GM23248 (cell line): ENCODE results near the gene STOM. TPM values are rescaled to one million over a fixed set of nuclear protein-coding genes. Genes with fewer than 3 reads are reported as not detected.

ENCODE experiments used
- DNase-seq: peaks from one replicate; pipeline ENCODE4 v3.0.0-alpha.2; 2015
- H2AFZ ChIP-seq: fragments of 200-600 bp; sonication (generic); 2 replicates; pipeline ENCODE4 v1.6.1; 2016; ENCODE audit warnings: antibody characterized with exemption
- H3F3A ChIP-seq: fragments of 200-600 bp; sonication (generic); 2 replicates; pipeline ENCODE4 v1.6.1; 2016; ENCODE audit warnings: mild to moderate bottlenecking, antibody characterized with exemption, mixed run types; ENCODE audit not compliant: insufficient read depth
- H3K27ac ChIP-seq: fragments of 200-600 bp; sonication (generic); 2 replicates; pipeline ENCODE4 v1.5.1; 2016; ENCODE audit warnings: mild to moderate bottlenecking
- H3K27me3 ChIP-seq: fragments of 200-600 bp; sonication (generic); replicated peaks from 2 replicates; pipeline ENCODE4 v1.6.1; 2016; ENCODE audit warnings: mild to moderate bottlenecking; ENCODE audit not compliant: insufficient read depth
- H3K36me3 ChIP-seq: fragments of 200-600 bp; sonication (generic); 2 replicates; pipeline ENCODE4 v1.6.1; 2016; ENCODE audit warnings: low read depth, mild to moderate bottlenecking
- H3K4me1 ChIP-seq: fragments of 200-600 bp; sonication (generic); 2 replicates; pipeline ENCODE4 v1.6.1; 2016; ENCODE audit warnings: mild to moderate bottlenecking; ENCODE audit not compliant: insufficient read depth
- H3K4me2 ChIP-seq: fragments of 200-600 bp; sonication (generic); one replicate; pipeline ENCODE4 v1.6.1; 2016; ENCODE audit warnings: mild to moderate bottlenecking; ENCODE audit not compliant: unreplicated experiment
- H3K4me3 ChIP-seq: fragments of 200-600 bp; sonication (generic); 2 replicates; pipeline ENCODE4 v1.5.1; 2016; ENCODE audit warnings: mild to moderate bottlenecking
- H3K79me2 ChIP-seq: fragments of 200-600 bp; sonication (generic); 2 replicates; pipeline ENCODE4 v1.6.1; 2016; ENCODE audit warnings: mild to moderate bottlenecking; ENCODE audit not compliant: insufficient read depth
- H3K9ac ChIP-seq: fragments of 200-600 bp; sonication (generic); 2 replicates; pipeline ENCODE4 v1.6.1; 2016; ENCODE audit warnings: mild to moderate bottlenecking
- H3K9me2 ChIP-seq: fragments of 200-600 bp; sonication (generic); 2 replicates; pipeline ENCODE4 v1.6.1; 2016; ENCODE audit warnings: mixed run types, mild to moderate bottlenecking, moderate library complexity; ENCODE audit not compliant: insufficient read depth
- H3K9me3 ChIP-seq: fragments of 200-600 bp; sonication (generic); one replicate; pipeline ENCODE4 v1.6.1; 2017; ENCODE audit warnings: low read depth
- H4K20me1 ChIP-seq: fragments of 200-600 bp; sonication (generic); 2 replicates; pipeline ENCODE4 v1.6.0; 2016; ENCODE audit not compliant: insufficient read depth
- EZH2 ChIP-seq: fragments of 200-600 bp; sonication (generic); IDR thresholded peaks from 2 replicates; pipeline ENCODE4 v1.6.1; 2018; ENCODE audit warnings: antibody characterized with exemption, mild to moderate bottlenecking; ENCODE audit not compliant: insufficient read depth, poor library complexity, severe bottlenecking
- EZH2phosphoT487 ChIP-seq: fragments of 200-600 bp; sonication (generic); IDR thresholded peaks from 2 replicates; pipeline ENCODE4 v1.6.1; 2018; ENCODE audit warnings: antibody characterized with exemption, moderate library complexity, mild to moderate bottlenecking, low read depth; ENCODE audit not compliant: insufficient read depth
- WGBS, 2 experiments: methylation state at CpG; one replicate each; pipeline ENCODE4 v1.1.6; 2015 to 2017; ENCODE audit warnings: low lambda C conversion rate in 2 of 2, low coverage in 1 of 2; ENCODE audit errors: missing lambda C conversion rate in 2 of 2; 5-methylcytosine and 5-hydroxymethylcytosine counted together
- in situ Hi-C: fragments of 300-500 bp; cut with MboI; formaldehyde crosslinking; loops from 2 replicates; pipeline ENCODE4 v1.15.0; 2020
- polyA plus RNA-seq: library from polyadenylated mRNA; unstranded; fragments of >200 nt; fragmentation: Nextera tagmentation; extraction: Ambion mirVana; gene quantifications from 2 replicates; pipeline ENCODE4 v1.2.1, GENCODE V29; 2016
- total RNA-seq: library from RNA; depleted of rRNA; stranded (reverse); fragments of >200 nt; shearing (Covaris generic); gene quantifications from 2 replicates; pipeline ENCODE4 v1.2.3, GENCODE V29; 2014

STOM gene
- total and polyA plus RNA-seq, 2 experiments from 2014 or later, result 58.0 to 68.5 TPM

- no peak overlapping the region for H3K4me3 ChIP-seq
- H3K36me3 ChIP-seq, result 0 out of 2 replicates have a peak, but pooled peaks cover 10% of the 10 kb centered on the region
- H3K79me2 ChIP-seq, result peaks cover 17% of the 10 kb centered on the region
- H4K20me1 ChIP-seq, result no peaks in the 10 kb centered on the region
- 83 to 86% methylated on average over 5 of the region's 5 CpGs for WGBS, 2 experiments
- no peaks in the 10 kb centered on the region for H3K9me2 ChIP-seq
- H3K9me3 ChIP-seq, result no peaks in the 10 kb centered on the region
- H3K27ac ChIP-seq, result no peak overlapping the region
- TF ChIP-seq EZH2, result no peak
- no peaks in the 10 kb centered on the region for H3K27me3 ChIP-seq
- in situ Hi-C loops, result no loop called here
- H2AFZ ChIP-seq, result no peak overlapping the region
- peaks cover 25% of the 10 kb centered on the region for H3F3A ChIP-seq
- no peak for DNase-seq
- H3K9ac ChIP-seq, result no peak overlapping the region
- H3K4me2 ChIP-seq, result no peak overlapping the region
- peaks cover 30% of the 10 kb centered on the region for H3K4me1 ChIP-seq
Measured at GRCh38 chr9:121354762-121355161, 15.3 kb downstream of the STOM start.

DNA sequence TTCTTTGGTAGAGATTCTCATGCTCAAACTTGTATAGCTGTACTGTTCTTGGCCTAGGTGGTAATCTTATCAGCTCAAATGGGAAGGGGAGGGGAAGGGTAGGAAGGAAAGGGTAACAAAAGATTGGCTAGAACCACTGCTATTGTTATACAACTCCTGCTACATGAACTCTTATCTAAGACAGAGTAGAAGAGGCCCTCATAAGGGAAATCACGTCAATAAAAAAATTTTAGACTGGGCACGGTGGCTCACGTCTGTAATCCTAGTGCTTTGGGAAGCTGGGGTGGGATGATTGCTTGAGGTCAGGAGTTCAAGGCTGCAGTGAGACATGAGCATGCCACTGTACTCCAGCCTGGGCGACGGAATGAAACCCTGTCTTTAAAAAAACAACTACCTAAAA, 15.9 kb downstream of the STOM start:
- Histone ChIP-seq H3K4me2 (no peak overlapping the region), H3K4me1 (peaks cover 28% of the 10 kb centered on the region), H3K4me3 (no peak overlapping the region), H3K79me2 (peaks cover 11% of the 10 kb centered on the region), H3K36me3 (0 out of 2 replicates have a peak, but pooled peaks cover 10% of the 10 kb centered on the region), H3K9ac (no peak overlapping the region), H3K9me3 (no peaks in the 10 kb centered on the region), H2AFZ (no peak overlapping the region), H3F3A (peaks cover 25% of the 10 kb centered on the region), H4K20me1 (no peaks in the 10 kb centered on the region), H3K9me2 (no peaks in the 10 kb centered on the region), H3K27ac (no peak overlapping the region), H3K27me3 (no peaks in the 10 kb centered on the region)
- DNase-seq, result no peak
- in situ Hi-C loops, result no loop called here
- TF ChIP-seq EZH2 (no peak), EZH2phosphoT487 (no peak)
- WGBS, 2 experiments, result 92 to 100% methylated on average over 5 of the region's 5 CpGs

GRCh38 chr9:121353241-121354061, 16.6 kb downstream of the STOM start:
- Histone ChIP-seq H3K36me3 (0 out of 2 replicates have a peak, but pooled peaks cover 10% of the 10 kb centered on the region), H3K79me2 (peaks cover 4% of the 10 kb centered on the region; the same call in 1 of the 2 replicates)

GRCh38 chr9:121350993-121351561, 19.0 kb downstream of the STOM start:
- no peaks in the 10 kb centered on the region for H4K20me1 ChIP-seq
- no peaks in the 10 kb centered on the region for H3K79me2 ChIP-seq
- in situ Hi-C loops, result no loop called here
- peaks cover 34% of the 10 kb centered on the region for H3K4me1 ChIP-seq
- H3K27ac ChIP-seq, result peak overlapping the region; percentile 84
- H3K9me3 ChIP-seq, result no peaks in the 10 kb centered on the region
- no peak overlapping the region for H3K4me3 ChIP-seq
- no peaks in the 10 kb centered on the region for H3K27me3 ChIP-seq
- peaks cover 16% of the 10 kb centered on the region; the same call in 1 of the 2 replicates for H3K36me3 ChIP-seq
- peak; percentile 95 for DNase-seq
- peak overlapping the region; percentile 25 for H3K4me2 ChIP-seq
- no peaks in the 10 kb centered on the region for H3K9me2 ChIP-seq
- no peak for TF ChIP-seq EZH2
- TF ChIP-seq EZH2phosphoT487, result no peak
- 0 to 4% methylated on average over 2 of the region's 2 CpGs for WGBS, 2 experiments
- H3K9ac ChIP-seq, result peak overlapping the region; percentile 61
- peaks cover 30% of the 10 kb centered on the region for H3F3A ChIP-seq
- H2AFZ ChIP-seq, result no peak overlapping the region

More at GRCh38 chr9:121353241-121354061, 16.6 kb downstream of the STOM start:
- Histone ChIP-seq H4K20me1 (no peaks in the 10 kb centered on the region), H3K4me2 (no peak overlapping the region), H3K4me3 (no peak overlapping the region), H3K4me1 (peaks cover 30% of the 10 kb centered on the region), H3K27me3 (no peaks in the 10 kb centered on the region), H3K9ac (no peak overlapping the region), H3F3A (peaks cover 30% of the 10 kb centered on the region), H3K9me3 (no peaks in the 10 kb centered on the region), H3K9me2 (no peaks in the 10 kb centered on the region), H3K27ac (no peak overlapping the region), H2AFZ (no peak overlapping the region)
- 96 to 97% methylated on average over 9 of the region's 9 CpGs for WGBS, 2 experiments
- in situ Hi-C loops, result no loop called here
- no peak for DNase-seq
- TF ChIP-seq EZH2phosphoT487 (no peak), EZH2 (no peak)
